K562 (cell line): ENCODE data around the gene TMOD2. TPM values are rescaled to one million over a fixed set of nuclear protein-coding genes. Genes with fewer than 3 reads are reported as not detected.

Experiments
- C11orf30 ChIP-seq: fragments of 450-650 bp; IDR thresholded peaks from 2 replicates; pipeline ENCODE4 v1.6.1; 2016; ENCODE audit warnings: low read depth, mild to moderate bottlenecking
- CREM ChIP-seq: IDR thresholded peaks from 2 replicates; pipeline ENCODE4 v1.6.1; 2014; ENCODE audit warnings: antibody characterized with exemption, low read depth
- ETV5 ChIP-seq: sonication (generic); formaldehyde crosslinking; IDR thresholded peaks from 2 replicates; pipeline ENCODE4 v1.4.0; 2020; ENCODE audit warnings: low read depth, mild to moderate bottlenecking, missing genetic modification reagents
- IFI16 ChIP-seq: fragments of 250-450 bp; sonication (Bioruptor Pico); IDR thresholded peaks from 2 replicates; pipeline ENCODE4 v2.1.2; 2022; ENCODE audit warnings: mild to moderate bottlenecking, inconsistent platforms
- NFATC3 ChIP-seq: fragments of 450-650 bp; IDR thresholded peaks from 2 replicates; pipeline ENCODE4 v1.6.1; 2017; ENCODE audit warnings: mild to moderate bottlenecking
- NFIC ChIP-seq: fragments of 450-650 bp; IDR thresholded peaks from 2 replicates; pipeline ENCODE4 v1.6.1; 2017; ENCODE audit warnings: mild to moderate bottlenecking, inconsistent platforms
- NR4A1 ChIP-seq, 2 experiments: fragments of 250-450 bp in 1 of 2; fragments of 450-650 bp in 1 of 2; sonication (Bioruptor Pico) in 1 of 2; IDR thresholded peaks; 2 replicates each; pipeline versions ENCODE4 v1.4.0 to v1.6.1; 2016 to 2020; ENCODE audit warnings: mild to moderate bottlenecking in 2 of 2, missing compliant biosample characterization in 1 of 2, missing genetic modification characterization in 1 of 2, moderate library complexity in 1 of 2
- PHF20 ChIP-seq: fragments of 450-650 bp; IDR thresholded peaks from 2 replicates; pipeline ENCODE4 v1.6.1; 2018; ENCODE audit not compliant: partially characterized antibody
- POU5F1 ChIP-seq: fragments of 150-350 bp; IDR thresholded peaks from 2 replicates; pipeline ENCODE4 v1.6.1; 2014; ENCODE audit warnings: borderline replicate concordance, low read length, low read depth, mild to moderate bottlenecking; ENCODE audit not compliant: partially characterized antibody
- PPARD ChIP-seq: fragments of 250-450 bp; sonication (Bioruptor Pico); IDR thresholded peaks from 2 replicates; pipeline ENCODE4 v1.8.0; 2022; ENCODE audit warnings: inconsistent platforms, mild to moderate bottlenecking, moderate library complexity
- RBM22 ChIP-seq: fragments of 200-400 bp; formaldehyde crosslinking; IDR thresholded peaks from 2 replicates; pipeline ENCODE4 v1.6.1; 2018; ENCODE audit warnings: low read length, low read depth; ENCODE audit not compliant: poor library complexity, severe bottlenecking
- RCOR1 ChIP-seq, 2 experiments: IDR thresholded peaks; 2 replicates each; pipeline ENCODE4 v1.6.1; 2012; ENCODE audit warnings: low read depth in 2 of 2, low read length in 2 of 2, borderline replicate concordance in 1 of 2, improper control_type of control experiment in 1 of 2
- SMARCE1 ChIP-seq: fragments of 450-650 bp; IDR thresholded peaks from 2 replicates; pipeline ENCODE4 v1.7.1; 2016; ENCODE audit warnings: mild to moderate bottlenecking
- ZNF324 ChIP-seq: fragments of 250-450 bp; sonication (Bioruptor Pico); IDR thresholded peaks from 2 replicates; pipeline ENCODE4 v1.4.0; 2020; ENCODE audit warnings: mild to moderate bottlenecking
- polyA plus RNA-seq, 8 experiments: library from polyadenylated mRNA; depleted of rRNA in 4 of 8; stranded (reverse) in 5 of 8; unstranded in 3 of 8; fragments of >200 nt; fragmentation: Nextera tagmentation in 2 of 8; fragmentation: Illumina TruSeq in 1 of 8; extraction: Ambion mirVana in 2 of 8; extraction: Trizol in 1 of 8; gene quantifications; 2 replicates each; pipeline versions ENCODE4 v1.2.1 to v1.2.3, GENCODE V29; 2011 to 2014; ENCODE audit warnings: inconsistent platforms in 1 of 8, missing spikeins in 1 of 8
- total RNA-seq, 7 experiments: library from RNA; depleted of rRNA in 6 of 7; stranded (reverse); fragments of >200 nt in 6 of 7; fragmentation: Illumina TruSeq in 2 of 7; extraction: Trizol in 2 of 7; gene quantifications; 2 replicates each; pipeline versions ENCODE4 v1.2.1 to v1.2.3, GENCODE V29; 2011 to 2021; ENCODE audit warnings: low replicate concordance in 1 of 7
- TF ChIP-seq, protein P1 (sequence below): fragments of 450-650 bp; formaldehyde crosslinking; IDR thresholded peaks from 2 replicates; pipeline ENCODE4 v1.4.0; 2020; ENCODE audit warnings: mild to moderate bottlenecking, mixed read lengths
- TF ChIP-seq, protein P2 (sequence below): sonication (generic); formaldehyde crosslinking; IDR thresholded peaks from 2 replicates; pipeline ENCODE4 v1.8.0; 2023; ENCODE audit warnings: missing genetic modification reagents, mild to moderate bottlenecking, borderline replicate concordance
- TF ChIP-seq, protein P3 (sequence below): sonication (generic); formaldehyde crosslinking; IDR thresholded peaks from 2 replicates; pipeline ENCODE4 v1.8.1; 2023; ENCODE audit warnings: mild to moderate bottlenecking, missing genetic modification reagents
- TF ChIP-seq, protein P4 (sequence below): IDR thresholded peaks from 2 replicates; pipeline ENCODE4 v1.6.1; 2012; ENCODE audit warnings: low read depth, low read length, improper control_type of control experiment, borderline replicate concordance

The TMOD2 gene
- total and polyA plus RNA-seq, 9 of the 15 experiments (the other 6 are each of a cell fraction or from before 2014, with no cell fraction given): 0.49 to 3.8 (median 3.0) TPM

DNA sequence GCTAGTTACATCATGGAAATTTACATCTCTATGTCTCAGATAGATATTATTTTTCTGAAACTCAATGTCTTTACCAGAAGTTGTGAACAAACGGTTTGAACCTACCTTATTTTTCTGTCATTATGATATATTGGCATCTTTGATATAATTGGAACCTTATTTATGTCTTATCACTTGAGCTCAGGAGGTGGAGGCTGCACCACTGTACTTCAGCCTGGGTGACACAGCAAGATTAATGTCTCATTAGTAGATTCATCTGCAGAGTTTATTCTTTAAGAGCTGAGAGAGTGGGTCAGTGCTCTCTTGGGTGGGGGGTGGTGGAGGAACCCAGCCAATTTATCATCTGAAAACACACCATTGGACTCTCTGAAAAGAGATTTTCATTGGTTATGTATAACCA lies 48.7 kb upstream of the TMOD2 start (continued):
- no peak for TF ChIP-seq NR4A1 (CRISPR knock-in tag; IDR thresholded peaks at IDR 0.05)
- no peak for TF ChIP-seq NR4A1 (tag; IDR thresholded peaks at IDR 0.05)
- peak in 1 of 2 experiments; percentile 62; a peak in 2 of 4 replicates for TF ChIP-seq RCOR1 (IDR thresholded peaks at IDR 0.05; ENCODE audit: borderline replicate concordance in 1 of 2, low read depth in 2 of 2, low read length in 2 of 2)
- no peak for TF ChIP-seq PHF20
- peak; percentile 68 for TF ChIP-seq SMARCE1
- TF ChIP-seq, protein P1, sequence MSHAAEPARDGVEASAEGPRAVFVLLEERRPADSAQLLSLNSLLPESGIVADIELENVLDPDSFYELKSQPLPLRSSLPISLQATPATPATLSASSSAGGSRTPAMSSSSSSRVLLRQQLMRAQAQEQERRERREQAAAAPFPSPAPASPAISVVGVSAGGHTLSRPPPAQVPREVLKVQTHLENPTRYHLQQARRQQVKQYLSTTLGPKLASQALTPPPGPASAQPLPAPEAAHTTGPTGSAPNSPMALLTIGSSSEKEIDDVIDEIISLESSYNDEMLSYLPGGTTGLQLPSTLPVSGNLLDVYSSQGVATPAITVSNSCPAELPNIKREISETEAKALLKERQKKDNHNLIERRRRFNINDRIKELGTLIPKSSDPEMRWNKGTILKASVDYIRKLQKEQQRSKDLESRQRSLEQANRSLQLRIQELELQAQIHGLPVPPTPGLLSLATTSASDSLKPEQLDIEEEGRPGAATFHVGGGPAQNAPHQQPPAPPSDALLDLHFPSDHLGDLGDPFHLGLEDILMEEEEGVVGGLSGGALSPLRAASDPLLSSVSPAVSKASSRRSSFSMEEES: no peak
- TF ChIP-seq, protein P2, sequence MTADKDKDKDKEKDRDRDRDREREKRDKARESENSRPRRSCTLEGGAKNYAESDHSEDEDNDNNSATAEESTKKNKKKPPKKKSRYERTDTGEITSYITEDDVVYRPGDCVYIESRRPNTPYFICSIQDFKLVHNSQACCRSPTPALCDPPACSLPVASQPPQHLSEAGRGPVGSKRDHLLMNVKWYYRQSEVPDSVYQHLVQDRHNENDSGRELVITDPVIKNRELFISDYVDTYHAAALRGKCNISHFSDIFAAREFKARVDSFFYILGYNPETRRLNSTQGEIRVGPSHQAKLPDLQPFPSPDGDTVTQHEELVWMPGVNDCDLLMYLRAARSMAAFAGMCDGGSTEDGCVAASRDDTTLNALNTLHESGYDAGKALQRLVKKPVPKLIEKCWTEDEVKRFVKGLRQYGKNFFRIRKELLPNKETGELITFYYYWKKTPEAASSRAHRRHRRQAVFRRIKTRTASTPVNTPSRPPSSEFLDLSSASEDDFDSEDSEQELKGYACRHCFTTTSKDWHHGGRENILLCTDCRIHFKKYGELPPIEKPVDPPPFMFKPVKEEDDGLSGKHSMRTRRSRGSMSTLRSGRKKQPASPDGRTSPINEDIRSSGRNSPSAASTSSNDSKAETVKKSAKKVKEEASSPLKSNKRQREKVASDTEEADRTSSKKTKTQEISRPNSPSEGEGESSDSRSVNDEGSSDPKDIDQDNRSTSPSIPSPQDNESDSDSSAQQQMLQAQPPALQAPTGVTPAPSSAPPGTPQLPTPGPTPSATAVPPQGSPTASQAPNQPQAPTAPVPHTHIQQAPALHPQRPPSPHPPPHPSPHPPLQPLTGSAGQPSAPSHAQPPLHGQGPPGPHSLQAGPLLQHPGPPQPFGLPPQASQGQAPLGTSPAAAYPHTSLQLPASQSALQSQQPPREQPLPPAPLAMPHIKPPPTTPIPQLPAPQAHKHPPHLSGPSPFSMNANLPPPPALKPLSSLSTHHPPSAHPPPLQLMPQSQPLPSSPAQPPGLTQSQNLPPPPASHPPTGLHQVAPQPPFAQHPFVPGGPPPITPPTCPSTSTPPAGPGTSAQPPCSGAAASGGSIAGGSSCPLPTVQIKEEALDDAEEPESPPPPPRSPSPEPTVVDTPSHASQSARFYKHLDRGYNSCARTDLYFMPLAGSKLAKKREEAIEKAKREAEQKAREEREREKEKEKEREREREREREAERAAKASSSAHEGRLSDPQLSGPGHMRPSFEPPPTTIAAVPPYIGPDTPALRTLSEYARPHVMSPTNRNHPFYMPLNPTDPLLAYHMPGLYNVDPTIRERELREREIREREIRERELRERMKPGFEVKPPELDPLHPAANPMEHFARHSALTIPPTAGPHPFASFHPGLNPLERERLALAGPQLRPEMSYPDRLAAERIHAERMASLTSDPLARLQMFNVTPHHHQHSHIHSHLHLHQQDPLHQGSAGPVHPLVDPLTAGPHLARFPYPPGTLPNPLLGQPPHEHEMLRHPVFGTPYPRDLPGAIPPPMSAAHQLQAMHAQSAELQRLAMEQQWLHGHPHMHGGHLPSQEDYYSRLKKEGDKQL (CRISPR knock-in tag): no peak
- TF ChIP-seq, protein P3, sequence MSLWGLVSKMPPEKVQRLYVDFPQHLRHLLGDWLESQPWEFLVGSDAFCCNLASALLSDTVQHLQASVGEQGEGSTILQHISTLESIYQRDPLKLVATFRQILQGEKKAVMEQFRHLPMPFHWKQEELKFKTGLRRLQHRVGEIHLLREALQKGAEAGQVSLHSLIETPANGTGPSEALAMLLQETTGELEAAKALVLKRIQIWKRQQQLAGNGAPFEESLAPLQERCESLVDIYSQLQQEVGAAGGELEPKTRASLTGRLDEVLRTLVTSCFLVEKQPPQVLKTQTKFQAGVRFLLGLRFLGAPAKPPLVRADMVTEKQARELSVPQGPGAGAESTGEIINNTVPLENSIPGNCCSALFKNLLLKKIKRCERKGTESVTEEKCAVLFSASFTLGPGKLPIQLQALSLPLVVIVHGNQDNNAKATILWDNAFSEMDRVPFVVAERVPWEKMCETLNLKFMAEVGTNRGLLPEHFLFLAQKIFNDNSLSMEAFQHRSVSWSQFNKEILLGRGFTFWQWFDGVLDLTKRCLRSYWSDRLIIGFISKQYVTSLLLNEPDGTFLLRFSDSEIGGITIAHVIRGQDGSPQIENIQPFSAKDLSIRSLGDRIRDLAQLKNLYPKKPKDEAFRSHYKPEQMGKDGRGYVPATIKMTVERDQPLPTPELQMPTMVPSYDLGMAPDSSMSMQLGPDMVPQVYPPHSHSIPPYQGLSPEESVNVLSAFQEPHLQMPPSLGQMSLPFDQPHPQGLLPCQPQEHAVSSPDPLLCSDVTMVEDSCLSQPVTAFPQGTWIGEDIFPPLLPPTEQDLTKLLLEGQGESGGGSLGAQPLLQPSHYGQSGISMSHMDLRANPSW (CRISPR knock-in tag): no peak
- TF ChIP-seq NFATC3: no peak
- no peak for TF ChIP-seq PPARD (CRISPR knock-in tag)
- TF ChIP-seq, protein P4, sequence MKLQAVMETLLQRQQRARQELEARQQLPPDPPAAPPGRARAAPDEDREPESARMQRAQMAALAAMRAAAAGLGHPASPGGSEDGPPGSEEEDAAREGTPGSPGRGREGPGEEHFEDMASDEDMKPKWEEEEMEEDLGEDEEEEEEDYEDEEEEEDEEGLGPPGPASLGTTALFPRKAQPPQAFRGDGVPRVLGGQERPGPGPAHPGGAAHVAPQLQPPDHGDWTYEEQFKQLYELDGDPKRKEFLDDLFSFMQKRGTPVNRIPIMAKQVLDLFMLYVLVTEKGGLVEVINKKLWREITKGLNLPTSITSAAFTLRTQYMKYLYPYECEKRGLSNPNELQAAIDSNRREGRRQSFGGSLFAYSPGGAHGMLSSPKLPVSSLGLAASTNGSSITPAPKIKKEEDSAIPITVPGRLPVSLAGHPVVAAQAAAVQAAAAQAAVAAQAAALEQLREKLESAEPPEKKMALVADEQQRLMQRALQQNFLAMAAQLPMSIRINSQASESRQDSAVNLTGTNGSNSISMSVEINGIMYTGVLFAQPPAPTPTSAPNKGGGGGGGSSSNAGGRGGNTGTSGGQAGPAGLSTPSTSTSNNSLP: peak; percentile 97
- no peak for TF ChIP-seq POU5F1
- no peak for TF ChIP-seq IFI16 (CRISPR knock-in tag)
- peak; percentile 51; the same call in 1 of the 2 replicates for TF ChIP-seq NFIC
- TF ChIP-seq CREM: no peak
- no peak for TF ChIP-seq ZNF324 (CRISPR knock-in tag)
- TF ChIP-seq C11orf30: peak; percentile 80
- TF ChIP-seq ETV5 (CRISPR knock-in tag): no peak
- TF ChIP-seq RBM22: no peak
